OCI-LY7 (cell line): ENCODE results near the gene CD69.

Source experiments
- EZH2phosphoT487 ChIP-seq: fragments of 200-600 bp; sonication (generic); IDR thresholded peaks from 2 replicates; pipeline ENCODE4 v1.6.1; 2018; ENCODE audit warnings: low read depth, borderline replicate concordance, mild to moderate bottlenecking, mixed run types, antibody characterized with exemption, low read length, moderate library complexity, mixed read lengths
- TF ChIP-seq, protein P1 (sequence below): fragments of 200-600 bp; sonication (generic); conservative IDR thresholded peaks from 2 replicates; pipeline ENCODE4 v1.5.1; 2014; ENCODE audit warnings: mild to moderate bottlenecking, antibody characterized with exemption, low read length, moderate library complexity, mixed read lengths

- TF ChIP-seq, protein P1, sequence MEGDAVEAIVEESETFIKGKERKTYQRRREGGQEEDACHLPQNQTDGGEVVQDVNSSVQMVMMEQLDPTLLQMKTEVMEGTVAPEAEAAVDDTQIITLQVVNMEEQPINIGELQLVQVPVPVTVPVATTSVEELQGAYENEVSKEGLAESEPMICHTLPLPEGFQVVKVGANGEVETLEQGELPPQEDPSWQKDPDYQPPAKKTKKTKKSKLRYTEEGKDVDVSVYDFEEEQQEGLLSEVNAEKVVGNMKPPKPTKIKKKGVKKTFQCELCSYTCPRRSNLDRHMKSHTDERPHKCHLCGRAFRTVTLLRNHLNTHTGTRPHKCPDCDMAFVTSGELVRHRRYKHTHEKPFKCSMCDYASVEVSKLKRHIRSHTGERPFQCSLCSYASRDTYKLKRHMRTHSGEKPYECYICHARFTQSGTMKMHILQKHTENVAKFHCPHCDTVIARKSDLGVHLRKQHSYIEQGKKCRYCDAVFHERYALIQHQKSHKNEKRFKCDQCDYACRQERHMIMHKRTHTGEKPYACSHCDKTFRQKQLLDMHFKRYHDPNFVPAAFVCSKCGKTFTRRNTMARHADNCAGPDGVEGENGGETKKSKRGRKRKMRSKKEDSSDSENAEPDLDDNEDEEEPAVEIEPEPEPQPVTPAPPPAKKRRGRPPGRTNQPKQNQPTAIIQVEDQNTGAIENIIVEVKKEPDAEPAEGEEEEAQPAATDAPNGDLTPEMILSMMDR: no peak
- TF ChIP-seq EZH2phosphoT487: no peak
Observed at GRCh38 chr12:9736936-9737705, 23.6 kb downstream of the CD69 start.
